Measurements from ENCODE around the gene DNASE2B. TPM values are rescaled to one million over a fixed set of nuclear protein-coding genes. Genes with fewer than 3 reads are reported as not detected.

DNASE2B gene
- total and polyA plus RNA-seq, 2 experiments from 2014 or later, result not detected

GRCh38 chr1:84361796-84362195 is 36.5 kb upstream of the DNASE2B start (continued):
- TF ChIP-seq REST (IDR thresholded peaks at IDR 0.05; ENCODE audit: unreplicated experiment), result no peak

DNA sequence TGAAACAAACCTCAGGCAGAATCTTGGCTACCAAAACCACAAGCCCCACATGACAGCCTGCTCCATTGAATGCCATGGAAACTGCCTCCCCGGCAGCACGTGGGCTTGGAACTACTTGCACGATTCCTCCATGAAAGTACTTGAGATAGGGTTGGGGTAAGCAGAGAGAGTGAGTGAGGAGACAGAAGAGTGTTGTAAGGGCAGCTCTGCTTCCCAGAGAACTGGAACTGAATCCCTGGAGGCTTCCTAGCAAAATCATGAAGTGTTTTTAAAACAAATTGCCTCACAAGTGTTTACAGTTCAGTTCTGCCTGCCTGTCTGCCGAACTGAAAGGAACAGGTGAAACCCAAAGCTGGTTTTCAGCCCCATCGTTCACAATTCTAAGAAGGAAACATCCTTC is 35.3 kb upstream of the DNASE2B start:
- no peaks in the 10 kb centered on the region for H3F3A ChIP-seq (replicated peaks; ENCODE audit: low read depth)
- no peaks in the 10 kb centered on the region for H3K4me1 ChIP-seq (ENCODE audit: insufficient read depth)
- H3K79me2 ChIP-seq (replicated peaks; ENCODE audit: insufficient read depth), result no peaks in the 10 kb centered on the region
- ATAC-seq (no peak), DNase-seq (ENCODE audit: low spot score) (no peak)
- H3K4me2 ChIP-seq, result no peak overlapping the region
- no peaks in the 10 kb centered on the region for H4K20me1 ChIP-seq (replicated peaks; ENCODE audit: insufficient read depth)
- Mint-ChIP-seq H3K27ac (no peak overlapping the region), H3K27me3 (ENCODE audit: insufficient read depth, low read depth, poor library complexity) (peaks cover 6% of the 10 kb centered on the region), H3K9me3 (no peaks in the 10 kb centered on the region), H3K4me1 (no peaks in the 10 kb centered on the region), H3K36me3 (ENCODE audit: low read depth) (no peaks in the 10 kb centered on the region), H3K4me3 (no peak overlapping the region)
- 0 out of 2 replicates have a peak overlapping the region, but pooled peaks have one; percentile 2 for H2AFZ ChIP-seq
- no peak overlapping the region for H3K27ac ChIP-seq (ENCODE audit: low read depth)
- H3K36me3 ChIP-seq (ENCODE audit: insufficient read depth), result no peaks in the 10 kb centered on the region
- peaks cover 4% of the 10 kb centered on the region for H3K9me2 ChIP-seq (ENCODE audit: insufficient read depth)
- H3K27me3 ChIP-seq (ENCODE audit: insufficient read depth), result no peaks in the 10 kb centered on the region
- no peak overlapping the region for H3K4me3 ChIP-seq
- TF ChIP-seq STAT1 (IDR thresholded peaks at IDR 0.05; ENCODE audit: unreplicated experiment) (no peak), CTCF (conservative IDR thresholded peaks at IDR 0.05; ENCODE audit: low read depth in 2 of 2) (no peak), POLR2AphosphoS5 (IDR thresholded peaks at IDR 0.05; ENCODE audit: low read depth) (no peak), CREB1 (CRISPR knock-in tag; IDR thresholded peaks at IDR 0.05; ENCODE audit: low read depth) (no peak), REST (IDR thresholded peaks at IDR 0.05; ENCODE audit: unreplicated experiment) (no peak), NANOG (IDR thresholded peaks at IDR 0.05; ENCODE audit: borderline replicate concordance) (no peak), EZH2phosphoT487 (IDR thresholded peaks at IDR 0.05; ENCODE audit: unreplicated experiment) (no peak), ZNF331 (CRISPR knock-in tag; IDR thresholded peaks at IDR 0.05; ENCODE audit: low read depth) (no peak), ZNF114 (CRISPR knock-in tag; IDR thresholded peaks at IDR 0.05) (no peak)
- TF ChIP-seq, protein P1, sequence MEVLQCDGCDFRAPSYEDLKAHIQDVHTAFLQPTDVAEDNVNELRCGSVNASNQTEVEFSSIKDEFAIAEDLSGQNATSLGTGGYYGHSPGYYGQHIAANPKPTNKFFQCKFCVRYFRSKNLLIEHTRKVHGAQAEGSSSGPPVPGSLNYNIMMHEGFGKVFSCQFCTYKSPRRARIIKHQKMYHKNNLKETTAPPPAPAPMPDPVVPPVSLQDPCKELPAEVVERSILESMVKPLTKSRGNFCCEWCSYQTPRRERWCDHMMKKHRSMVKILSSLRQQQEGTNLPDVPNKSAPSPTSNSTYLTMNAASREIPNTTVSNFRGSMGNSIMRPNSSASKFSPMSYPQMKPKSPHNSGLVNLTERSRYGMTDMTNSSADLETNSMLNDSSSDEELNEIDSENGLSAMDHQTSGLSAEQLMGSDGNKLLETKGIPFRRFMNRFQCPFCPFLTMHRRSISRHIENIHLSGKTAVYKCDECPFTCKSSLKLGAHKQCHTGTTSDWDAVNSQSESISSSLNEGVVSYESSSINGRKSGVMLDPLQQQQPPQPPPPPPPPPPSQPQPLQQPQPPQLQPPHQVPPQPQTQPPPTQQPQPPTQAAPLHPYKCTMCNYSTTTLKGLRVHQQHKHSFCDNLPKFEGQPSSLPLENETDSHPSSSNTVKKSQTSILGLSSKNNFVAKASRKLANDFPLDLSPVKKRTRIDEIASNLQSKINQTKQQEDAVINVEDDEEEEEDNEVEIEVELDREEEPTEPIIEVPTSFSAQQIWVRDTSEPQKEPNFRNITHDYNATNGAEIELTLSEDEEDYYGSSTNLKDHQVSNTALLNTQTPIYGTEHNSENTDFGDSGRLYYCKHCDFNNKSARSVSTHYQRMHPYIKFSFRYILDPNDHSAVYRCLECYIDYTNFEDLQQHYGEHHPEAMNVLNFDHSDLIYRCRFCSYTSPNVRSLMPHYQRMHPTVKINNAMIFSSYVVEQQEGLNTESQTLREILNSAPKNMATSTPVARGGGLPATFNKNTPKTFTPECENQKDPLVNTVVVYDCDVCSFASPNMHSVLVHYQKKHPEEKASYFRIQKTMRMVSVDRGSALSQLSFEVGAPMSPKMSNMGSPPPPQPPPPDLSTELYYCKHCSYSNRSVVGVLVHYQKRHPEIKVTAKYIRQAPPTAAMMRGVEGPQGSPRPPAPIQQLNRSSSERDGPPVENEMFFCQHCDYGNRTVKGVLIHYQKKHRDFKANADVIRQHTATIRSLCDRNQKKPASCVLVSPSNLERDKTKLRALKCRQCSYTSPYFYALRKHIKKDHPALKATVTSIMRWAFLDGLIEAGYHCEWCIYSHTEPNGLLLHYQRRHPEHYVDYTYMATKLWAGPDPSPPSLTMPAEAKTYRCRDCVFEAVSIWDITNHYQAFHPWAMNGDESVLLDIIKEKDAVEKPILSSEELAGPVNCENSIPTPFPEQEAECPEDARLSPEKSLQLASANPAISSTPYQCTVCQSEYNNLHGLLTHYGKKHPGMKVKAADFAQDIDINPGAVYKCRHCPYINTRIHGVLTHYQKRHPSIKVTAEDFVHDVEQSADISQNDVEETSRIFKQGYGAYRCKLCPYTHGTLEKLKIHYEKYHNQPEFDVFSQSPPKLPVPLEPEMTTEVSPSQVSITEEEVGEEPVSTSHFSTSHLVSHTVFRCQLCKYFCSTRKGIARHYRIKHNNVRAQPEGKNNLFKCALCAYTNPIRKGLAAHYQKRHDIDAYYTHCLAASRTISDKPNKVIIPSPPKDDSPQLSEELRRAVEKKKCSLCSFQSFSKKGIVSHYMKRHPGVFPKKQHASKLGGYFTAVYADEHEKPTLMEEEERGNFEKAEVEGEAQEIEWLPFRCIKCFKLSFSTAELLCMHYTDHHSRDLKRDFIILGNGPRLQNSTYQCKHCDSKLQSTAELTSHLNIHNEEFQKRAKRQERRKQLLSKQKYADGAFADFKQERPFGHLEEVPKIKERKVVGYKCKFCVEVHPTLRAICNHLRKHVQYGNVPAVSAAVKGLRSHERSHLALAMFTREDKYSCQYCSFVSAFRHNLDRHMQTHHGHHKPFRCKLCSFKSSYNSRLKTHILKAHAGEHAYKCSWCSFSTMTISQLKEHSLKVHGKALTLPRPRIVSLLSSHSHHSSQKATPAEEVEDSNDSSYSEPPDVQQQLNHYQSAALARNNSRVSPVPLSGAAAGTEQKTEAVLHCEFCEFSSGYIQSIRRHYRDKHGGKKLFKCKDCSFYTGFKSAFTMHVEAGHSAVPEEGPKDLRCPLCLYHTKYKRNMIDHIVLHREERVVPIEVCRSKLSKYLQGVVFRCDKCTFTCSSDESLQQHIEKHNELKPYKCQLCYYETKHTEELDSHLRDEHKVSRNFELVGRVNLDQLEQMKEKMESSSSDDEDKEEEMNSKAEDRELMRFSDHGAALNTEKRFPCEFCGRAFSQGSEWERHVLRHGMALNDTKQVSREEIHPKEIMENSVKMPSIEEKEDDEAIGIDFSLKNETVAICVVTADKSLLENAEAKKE (CRISPR knock-in tag; IDR thresholded peaks at IDR 0.05), result no peak
